Hepatic stellate cell (primary cell): ENCODE results near the gene STK32B.
A peak's percentile ranks its signal among the peaks of the same experiment; 100 is the strongest.
"Not testable (repeated sequence)": the region's sequence is repeated elsewhere in the genome, so short reads cannot be mapped to it uniquely, and the experiment has no call there.

Experiments
- DNase-seq: peaks from one replicate; pipeline ENCODE4 v3.0.0; 2011; ENCODE audit warnings: low spot score

STK32B gene

DNA sequence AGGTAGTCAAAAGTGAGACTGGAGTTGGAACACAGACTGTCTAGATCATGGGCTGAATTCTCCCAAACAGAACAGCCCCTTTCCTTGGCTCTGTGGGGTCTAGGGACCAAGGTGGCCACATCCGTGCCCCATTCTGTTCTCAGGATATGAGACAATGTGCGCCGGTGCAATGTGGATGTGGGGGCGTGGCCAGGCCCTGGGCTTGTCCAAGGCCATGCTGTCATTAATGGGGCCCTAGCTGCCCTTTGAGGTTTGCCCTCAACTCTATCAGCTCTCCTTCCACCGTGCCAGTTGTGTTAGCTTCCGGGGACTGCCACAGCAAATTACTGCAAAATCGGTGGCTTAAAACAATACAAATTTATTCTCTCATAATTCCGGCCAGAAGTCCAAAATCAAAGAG, 344.5 kb downstream of the STK32B start:
- DNase-seq: no peak

DNA sequence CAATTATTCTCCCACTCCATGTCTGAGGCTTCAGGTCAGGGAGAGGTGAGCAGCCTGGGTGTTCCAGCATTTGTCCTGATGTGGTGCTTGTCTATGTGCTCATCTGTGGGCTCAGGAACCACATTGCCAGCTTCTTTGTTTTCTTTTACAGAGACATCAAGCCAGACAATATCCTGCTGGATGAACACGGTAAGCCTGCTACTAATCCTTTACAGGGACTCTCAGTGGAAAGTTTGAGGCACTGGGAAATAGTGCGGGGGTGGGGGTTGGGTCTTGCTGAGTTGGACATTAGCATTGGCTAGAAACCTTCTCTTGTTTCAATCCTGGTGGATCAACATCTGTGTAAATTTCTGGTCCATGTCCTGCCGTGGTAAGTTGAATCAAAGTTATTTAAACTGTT, 346.8 kb downstream of the STK32B start:
- no peak for DNase-seq

DNA sequence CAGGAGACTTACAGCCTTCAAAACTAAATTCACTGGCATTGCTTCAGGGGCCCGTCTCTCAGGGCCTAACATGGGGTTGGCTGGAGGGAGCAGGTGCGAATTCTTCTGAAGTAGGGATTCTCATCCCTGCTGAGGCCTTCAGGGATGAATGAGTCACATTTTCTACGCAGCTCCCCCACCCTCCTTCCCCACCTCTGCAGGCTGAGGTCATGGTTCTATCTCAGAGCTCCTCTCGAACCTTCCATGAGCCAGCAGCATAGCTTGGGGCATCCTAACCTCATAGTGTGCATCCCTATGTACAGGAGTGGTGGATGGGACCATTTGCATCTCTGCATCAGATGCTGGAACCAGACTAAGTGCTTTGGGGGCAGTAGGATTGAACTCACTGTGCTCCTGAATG, 347.8 kb downstream of the STK32B start:
- DNase-seq: no peak

DNA sequence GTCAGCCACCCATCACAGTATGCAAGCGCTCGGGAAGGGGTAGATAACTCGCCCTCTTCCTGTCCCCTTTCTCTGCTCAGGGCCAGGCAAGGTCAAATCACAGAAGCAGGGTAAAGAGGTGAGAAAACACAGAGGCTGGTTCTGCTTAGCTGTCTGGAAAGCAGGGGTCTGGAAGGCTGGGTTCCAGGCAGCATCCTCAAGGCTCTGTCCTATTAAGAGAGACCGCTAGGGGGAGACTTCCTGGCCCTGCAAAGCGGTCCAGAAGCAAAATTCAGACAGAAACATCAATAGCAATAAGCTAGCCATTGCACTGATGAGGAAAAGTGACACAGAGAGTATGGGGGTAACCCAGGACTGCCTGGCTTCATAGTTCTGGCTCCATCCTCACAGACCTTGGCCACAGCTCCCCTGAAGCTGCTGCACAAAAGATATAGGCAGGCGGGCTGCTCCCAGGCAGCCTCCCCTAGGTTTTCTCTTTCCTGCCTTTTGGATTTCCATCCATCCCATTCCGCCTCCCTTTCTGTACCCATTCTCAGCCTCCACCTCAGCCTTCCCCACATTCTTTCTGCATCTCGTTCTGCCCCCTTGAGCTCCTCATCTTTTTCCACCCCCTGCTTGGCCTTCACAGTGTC, 348.6 kb downstream of the STK32B start:
- peak; percentile 51 for DNase-seq

DNA sequence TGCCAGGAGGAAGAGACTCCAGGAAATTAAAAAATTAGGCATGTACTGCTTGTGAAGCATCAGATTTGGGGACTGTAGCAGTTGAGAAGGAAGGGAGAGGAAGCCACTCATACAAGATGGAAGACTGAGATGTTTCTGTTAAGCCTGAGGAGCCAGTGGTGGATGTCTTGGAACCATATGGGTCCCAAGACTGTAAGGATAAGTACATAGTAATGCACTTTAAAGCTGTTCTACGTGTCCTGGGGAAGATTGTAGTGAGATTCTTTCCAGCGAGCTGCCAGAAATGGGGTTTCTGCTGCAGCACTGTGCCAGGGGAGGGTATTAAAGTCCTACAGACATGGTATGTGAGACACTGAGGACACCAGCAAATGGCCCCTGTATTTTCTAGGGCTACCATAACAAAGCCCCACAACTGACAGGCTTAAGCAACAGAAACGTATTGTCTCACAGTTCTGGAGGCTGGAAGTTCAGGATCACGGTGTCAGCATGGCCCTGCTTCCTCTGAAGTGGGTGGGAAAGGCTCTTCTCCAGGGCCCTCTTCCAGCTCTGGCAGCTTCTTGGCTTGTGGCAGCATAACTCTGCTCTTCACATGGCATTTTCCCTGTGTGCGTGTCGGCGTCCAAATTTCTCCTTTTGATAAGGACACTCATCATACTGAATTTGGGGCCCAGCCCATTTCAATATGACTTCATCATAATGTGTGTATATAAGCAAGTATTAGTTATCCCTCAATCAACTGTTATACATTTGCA, 352.6 kb downstream of the STK32B start:
- no peak for DNase-seq

DNA sequence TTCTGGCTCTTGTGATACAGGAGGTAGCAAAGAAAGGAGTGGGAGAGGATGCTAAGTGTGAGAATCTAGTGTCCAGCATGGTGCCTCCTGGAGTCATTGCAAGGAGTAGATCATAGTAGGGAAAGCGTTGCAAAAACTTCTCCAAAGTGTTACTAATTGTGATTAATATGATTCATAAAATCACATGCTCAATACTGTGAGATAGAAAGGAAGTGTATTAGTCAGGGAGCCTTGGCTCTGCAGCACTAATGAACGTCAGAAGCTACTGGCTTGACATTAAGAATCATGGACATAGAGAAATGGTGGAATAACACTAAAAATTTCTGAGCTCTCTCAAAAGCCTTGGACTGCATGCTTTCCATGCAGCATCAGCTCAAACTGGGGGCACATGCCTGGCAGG, 358.0 kb downstream of the STK32B start:
- no peak for DNase-seq

DNA sequence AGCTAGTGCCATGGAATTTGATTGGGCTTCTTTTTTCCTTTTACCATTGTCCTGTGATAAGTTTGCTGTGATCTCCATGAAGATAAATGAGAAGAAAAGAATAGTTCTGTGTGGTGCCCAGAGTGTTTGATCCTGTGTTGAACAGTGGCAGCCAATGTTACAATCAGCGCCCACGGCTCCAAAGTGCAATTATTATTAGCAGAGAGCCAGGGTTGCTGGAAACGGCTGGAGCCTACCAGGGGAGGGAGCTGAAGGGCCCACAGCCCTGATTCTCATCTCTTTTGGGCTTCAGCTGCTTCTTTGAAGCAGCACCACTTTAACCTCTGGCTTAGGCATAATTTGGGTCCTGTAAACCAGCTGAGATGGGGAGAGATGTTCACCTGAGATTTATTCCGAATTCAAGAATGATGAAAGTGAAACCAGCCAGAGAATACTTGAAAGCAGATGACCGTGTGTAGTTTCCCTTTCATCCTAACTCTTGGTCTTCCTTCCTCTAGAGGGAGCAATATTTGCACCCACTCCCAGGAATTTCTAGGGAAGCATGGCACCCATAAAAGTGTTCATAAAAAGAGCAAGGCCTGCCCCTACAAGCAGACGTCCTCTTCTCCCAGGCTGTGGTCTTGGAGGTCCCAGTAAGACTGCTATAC, 358.8 kb downstream of the STK32B start:
- DNase-seq: no peak

DNA sequence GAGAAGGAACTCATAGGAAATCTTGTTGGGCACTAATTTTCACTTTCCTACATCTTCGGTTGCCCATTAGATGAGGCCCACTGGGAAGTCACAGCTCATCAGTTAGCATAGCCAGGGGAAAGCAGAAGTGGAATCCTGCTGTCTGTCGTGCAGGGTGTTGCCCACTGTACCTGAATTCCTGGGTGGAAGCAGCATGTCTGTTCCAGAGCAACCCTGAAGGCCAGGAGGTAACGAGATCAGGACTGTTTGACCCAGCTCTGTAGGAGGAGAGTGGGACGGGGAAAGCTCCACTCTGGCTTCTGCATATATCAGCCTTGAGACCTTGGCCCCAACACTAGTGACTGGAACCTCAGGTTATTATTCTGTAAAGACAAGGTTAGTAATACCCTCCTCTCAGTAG, 361.0 kb downstream of the STK32B start:
- no peak for DNase-seq

DNA sequence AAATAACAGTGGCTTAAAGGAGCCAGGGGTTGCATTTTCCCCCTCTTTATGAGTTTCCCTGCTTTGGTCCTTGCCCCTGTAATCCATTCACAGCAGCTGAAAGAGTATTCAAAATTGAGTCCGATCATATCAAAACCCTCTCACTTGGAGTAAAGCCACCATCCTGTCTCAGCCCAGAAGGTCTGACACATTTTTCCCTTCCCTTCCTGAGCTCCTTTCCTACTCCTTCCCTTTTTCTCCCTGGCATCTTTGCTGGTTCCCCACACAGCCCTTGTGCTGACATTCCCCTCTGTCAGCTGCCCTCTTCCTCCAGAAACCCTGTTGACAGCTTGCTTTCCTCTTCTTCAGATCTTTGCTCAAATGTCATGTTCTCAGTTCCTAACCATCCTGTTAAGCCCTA, 361.5 kb downstream of the STK32B start:
- no peak for DNase-seq

DNA sequence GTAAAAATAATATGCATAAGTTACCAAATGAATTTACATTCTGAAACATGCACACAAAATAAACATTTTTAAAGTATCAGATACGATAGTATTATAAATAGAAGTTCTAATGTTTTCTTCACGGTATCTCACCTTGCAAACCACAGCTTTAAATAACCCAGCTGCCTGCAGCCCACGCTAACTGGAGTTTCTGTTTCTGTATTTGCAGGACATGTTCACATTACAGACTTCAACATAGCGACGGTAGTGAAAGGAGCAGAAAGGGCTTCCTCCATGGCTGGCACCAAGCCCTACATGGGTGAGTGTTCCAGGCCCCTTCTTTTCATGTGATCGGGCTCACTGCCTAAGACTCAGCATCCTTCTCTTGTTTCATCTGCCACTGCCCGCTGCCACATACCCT, 365.4 kb downstream of the STK32B start:
- no peak for DNase-seq

DNA sequence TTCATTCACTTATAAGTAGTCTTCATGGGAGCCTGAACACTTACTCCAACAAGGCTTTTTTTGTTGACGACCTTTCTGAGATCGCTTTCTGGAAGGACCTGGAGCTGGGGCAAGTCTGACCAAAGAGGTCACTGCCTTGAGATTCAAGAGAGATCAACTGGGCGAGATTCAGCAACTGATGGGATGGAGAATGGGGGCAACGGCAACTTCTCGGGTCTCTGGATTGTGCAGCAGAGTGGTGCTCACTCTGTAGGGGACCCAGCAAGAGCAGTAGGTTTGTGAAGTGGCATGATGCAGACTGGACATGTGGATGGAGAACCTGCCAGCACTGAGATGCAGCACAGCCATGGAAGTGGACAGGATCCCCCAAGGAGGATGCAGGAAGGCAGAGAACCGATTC, 369.0 kb downstream of the STK32B start:
- no peak for DNase-seq

DNA sequence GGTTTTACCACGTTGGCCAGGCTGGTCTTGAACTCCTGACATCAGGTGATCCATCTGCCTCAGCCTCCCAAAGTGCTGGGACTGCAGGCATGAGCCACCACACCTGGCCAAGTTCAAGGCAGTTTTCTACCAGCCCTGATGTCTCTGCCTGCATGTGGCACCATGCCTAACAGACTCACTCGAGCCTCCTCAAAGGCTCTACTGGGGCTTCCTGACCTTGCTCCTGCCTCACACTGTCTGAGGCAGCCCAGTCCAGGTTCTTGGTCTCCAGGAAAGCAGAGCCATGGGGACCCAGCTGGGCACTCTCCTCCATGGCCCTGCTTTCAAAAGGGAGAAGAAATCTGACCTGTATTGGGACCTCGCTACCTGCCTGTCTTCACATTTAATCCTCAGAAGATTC, 370.1 kb downstream of the STK32B start:
- no peak for DNase-seq

DNA sequence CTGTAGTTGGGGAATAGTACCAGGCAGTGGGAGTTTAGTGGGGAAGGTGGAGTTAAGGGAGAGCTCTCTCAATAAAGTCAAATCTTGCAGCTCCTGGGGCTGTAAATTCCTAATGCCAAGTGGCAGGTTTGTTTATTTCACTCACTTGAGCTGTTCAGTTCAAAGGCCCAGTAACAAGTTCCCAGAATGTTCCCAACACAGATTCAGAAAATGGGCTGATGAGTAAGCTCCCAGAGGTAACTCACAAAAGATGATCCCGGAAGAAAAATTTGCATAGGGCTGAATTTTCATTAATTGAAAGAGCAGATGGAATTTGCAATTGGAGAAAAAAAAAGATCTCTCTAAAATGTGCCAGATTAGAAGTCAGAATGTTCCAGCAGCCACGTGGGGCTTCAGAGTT, 370.9 kb downstream of the STK32B start:
- no peak for DNase-seq

DNA sequence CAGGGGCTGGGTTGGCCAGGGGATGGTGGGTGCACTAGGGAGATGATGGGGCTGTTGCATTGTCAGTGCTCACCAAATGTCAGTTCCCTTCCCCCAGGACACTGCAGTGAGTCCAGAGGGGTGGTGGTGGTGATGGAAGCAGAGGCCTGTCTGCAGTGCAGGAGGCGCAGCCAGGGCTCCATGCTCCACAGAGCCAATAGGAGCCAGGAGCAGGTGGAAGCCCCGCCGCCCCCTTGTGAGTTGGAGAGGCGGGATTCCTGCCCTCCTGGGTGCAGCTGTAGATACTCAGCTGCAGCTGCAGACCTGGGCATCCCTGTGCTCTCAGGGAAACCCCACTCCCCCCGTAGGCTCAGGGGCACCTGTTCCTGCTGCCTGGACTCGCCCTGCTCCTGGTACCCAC, 372.4 kb downstream of the STK32B start:
- DNase-seq: no peak

DNA sequence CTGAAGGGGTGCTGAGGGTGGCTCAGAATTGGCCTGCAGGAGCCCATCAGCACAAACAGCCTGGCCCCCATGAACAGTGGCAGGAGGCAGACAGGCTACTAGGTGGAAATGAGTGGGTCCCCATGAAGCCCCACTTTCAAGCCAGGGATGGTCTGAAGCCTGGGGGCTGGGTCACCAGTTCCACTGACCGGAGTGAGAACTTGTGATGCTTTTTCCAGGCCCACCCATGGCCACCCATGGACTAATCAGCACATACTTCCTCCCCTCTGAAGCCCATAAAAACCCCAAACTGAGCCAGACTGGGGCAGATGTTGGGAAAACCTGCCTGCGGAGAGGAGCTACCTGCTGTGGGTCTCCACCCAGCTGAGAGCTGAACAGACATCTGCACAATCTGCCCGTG, 372.9 kb downstream of the STK32B start:
- DNase-seq: no peak

DNA sequence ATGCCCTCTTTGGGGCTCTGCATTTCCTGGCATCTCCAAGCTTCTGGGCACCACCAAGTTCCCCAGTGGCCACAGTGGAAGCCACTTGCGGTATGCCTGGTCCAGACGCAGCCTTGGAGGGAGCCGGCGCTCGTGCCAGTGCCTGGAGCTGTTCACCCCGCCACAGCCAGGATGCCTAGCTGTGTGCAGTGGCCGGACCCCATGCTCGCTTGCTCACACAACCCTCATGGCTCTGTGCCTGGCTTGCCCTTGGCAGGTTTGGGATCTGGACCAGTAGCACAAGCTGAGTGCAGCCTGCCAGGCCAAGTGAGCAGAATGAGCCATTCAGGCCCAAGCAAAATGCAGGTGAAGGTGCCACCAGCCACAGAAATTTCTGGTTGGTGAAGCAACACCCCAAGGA, 373.6 kb downstream of the STK32B start:
- no peak for DNase-seq

DNA sequence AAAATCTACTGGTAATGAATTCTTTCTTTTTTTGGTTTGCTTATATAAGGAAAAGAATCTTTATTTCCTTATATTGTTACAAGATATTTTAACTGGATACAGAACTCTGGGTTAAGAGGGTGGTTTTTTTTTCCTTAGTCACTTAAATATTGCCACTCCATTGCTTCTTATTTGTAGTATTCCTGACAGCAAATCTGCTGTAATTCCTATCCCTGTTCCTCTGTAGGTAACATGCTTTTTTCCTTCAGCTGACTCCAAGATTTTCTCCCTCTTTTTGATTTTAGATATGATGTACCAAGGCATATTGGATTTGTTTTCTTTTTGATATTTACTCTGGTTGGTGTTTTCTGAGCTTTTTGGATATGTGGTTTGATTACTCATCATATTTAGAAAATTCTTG, 378.5 kb downstream of the STK32B start:
- no peak for DNase-seq

DNA sequence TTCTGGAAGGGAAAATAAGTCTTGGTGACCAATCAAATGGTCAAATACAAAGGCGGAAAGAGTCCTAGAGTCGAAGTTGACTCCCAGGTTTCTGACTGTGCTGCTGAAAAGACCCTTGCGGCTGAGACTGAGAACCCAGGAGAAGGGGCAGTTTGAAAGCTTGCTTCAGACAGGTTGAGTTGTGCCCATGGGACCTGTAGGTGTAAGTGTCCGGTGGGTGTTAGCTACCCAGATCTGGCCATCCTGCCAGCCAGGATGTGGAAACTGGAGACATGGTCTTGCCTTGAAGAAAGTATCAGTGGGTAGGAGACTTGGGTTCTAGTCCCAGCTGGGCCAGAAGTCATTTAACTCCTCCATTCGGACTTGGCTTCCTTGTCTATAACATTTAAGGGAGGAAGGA, 381.9 kb downstream of the STK32B start:
- DNase-seq: no peak

DNA sequence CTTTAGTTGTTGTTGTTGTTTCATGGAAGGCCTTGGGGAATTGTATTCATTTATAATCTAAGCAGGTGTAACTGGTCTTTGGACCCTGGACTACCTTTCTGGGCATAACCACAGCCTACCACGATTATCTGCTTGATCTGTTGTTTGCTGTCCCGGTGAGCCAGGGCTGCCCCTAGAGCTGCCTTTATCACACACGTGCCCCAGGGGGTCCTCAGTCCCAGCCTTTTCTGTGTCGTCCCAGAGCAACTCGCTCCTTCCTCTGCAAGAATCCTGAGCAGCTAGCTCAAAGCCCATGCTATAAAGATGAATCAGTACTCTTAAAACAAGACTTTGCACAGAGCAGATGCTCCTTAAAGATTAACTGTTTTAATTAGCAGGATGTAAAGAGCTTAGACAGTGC, 383.9 kb downstream of the STK32B start:
- DNase-seq: no peak

DNA sequence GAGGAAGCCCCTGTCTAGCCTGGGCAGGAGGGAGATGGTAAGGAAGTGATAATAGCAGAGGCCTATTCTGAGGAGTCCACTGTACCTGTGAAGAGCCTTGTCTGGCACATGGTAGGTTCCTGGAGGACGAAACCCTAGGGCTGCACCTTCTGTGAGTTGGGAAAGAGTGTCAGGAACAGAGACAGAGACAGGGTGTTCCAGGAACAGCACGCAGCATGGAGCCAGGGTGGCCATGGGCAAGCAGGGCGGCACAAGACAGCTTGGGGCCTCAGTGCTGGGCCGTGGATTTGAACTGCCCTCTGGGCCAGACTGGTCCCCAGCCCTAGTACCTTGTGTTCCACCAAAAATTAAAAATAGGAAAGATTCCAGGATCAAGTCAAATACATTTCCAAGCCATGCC, 384.5 kb downstream of the STK32B start:
- no peak for DNase-seq

DNA sequence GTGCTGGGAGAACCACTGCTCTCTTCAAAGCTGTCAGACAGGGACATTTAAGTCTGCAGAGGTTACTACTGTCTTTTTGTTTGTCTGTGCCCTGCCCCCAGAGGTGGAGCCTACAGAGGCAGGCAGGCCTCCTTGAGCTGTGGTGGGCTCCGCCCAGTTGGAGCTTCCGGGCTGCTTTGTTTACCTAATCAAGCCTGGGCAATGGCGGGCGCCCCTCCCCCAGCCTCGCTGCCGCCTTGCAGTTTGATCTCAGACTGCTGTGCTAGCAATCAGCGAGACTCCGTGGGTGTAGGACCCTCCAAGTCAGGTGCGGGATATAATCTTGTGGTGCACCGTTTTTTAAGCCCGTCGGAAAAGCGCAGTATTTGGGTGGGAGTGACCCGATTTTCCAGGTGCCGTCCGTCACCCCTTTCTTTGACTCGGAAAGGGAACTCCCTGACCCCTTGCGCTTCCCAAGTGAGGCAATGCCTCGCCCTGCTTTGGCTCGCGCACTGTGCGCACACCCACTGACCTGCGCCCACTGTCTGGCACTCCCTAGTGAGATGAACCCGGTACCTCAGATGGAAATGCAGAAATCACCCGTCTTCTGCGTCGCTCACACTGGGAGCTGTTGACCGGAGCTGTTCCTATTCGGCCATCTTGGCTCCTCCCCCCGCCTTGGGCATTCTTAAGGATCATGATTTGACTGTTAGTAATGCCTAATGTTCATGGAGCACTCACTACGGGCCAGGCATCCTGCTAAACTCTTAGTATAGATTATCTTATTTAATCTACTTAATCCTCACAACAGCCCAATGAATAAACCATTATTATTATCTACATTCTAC, 392.9 kb downstream of the STK32B start:
- not testable (repeated sequence) for DNase-seq

DNA sequence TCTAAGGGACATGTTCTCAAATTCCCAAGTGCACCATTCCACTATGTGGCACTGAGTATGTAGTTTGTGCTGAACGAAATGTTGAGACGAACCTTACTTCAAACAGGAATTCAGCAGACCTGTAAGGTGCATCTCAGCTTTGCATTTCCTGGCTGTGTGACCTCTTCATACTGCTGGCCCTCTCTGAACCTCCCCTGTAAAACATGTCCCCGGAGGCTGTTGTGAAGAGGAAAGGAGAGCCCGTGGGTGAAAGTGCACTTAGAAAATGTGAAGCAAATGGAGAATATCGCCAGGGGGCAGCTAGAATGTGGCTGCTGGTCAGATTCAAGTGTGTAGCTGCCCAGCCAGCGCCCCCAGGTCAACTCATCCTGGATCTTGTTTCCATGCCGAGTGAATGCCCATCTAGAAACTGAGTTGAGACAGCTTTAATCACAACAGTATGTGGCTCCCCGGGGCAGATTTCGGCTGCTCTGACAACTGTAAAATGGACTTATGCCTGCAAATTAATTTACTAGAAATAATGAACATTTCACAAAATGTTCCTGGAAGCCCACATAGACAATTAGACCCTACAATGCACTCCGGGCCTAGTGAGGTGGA, 393.7 kb downstream of the STK32B start:
- no peak for DNase-seq
